Measurements from ENCODE around the gene LDHAL6A. TPM values are rescaled to one million over a fixed set of nuclear protein-coding genes. Genes with fewer than 3 reads are reported as not detected.
"Not testable (repeated sequence)": the region's sequence is repeated elsewhere in the genome, so short reads cannot be mapped to it uniquely, and the experiment has no call there.

LDHAL6A gene
- total RNA-seq: not detected
- not detected for polyA plus RNA-seq

DNA sequence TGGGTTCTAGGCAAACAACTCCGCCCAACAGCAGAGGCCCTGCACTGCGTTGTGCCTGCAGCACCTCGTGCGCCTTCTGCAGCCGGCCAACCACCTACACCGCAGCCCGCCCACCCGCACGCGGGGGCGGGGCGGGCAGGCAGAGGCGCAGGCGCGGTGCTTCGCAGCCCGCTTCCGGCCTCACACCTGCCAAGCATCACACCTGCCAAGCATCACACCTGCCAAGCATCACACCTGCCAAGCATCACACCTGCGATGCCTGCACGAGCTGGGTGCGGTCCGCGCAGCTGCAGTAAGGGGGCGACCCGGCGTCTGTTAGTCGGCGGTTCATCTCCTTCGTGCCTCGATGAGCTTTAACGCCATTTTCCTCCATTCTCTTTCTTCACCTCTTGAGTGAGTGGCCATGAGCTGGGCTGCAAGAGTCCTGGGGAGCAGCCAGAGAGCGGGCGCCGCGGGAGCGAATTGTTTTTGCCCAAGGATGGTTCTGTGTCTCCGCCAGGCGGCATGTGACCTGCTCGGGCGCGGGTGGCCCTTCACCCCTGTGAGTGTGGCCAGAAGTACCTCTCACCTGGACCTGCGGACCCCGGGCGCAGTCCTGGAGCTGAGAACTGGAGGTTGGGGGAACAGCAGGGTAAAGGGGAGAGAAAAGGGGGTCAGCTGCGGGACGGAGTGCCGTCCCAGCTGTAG, at the start of gene LDHAL6A:
LDHAL6A (plus strand) TSS at position 171 of the 687 bp plus-strand sequence. CDS start 825 bp downstream, outside the sequence.
- H3K36me3 ChIP-seq (ENCODE audit: insufficient read depth): no peaks in the 10 kb centered on the region
- DNase-seq (ENCODE audit: extremely low spot score): no peak
- no peak within 1 kb of the TSS for H3K27ac ChIP-seq (ENCODE audit: low read depth)
- H3K4me1 ChIP-seq (ENCODE audit: insufficient read depth): no peaks in the 10 kb centered on the region
- 35% methylated on average over 47 of the region's 47 CpGs for WGBS
- H3K4me3 ChIP-seq (ENCODE audit: low read depth, low read length): no peak within 1 kb of the TSS

DNA sequence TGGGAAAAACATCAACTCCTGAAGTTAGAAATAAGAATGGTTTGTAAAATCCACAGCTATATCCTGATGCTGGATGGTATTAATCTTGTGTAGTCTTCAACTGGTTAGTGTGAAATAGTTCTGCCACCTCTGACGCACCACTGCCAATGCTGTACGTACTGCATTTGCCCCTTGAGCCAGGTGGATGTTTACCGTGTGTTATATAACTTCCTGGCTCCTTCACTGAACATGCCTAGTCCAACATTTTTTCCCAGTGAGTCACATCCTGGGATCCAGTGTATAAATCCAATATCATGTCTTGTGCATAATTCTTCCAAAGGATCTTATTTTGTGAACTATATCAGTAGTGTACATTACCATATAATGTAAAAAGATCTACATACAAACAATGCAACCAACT, 48.3 kb upstream of the LDHAL6A start:
- DNase-seq (ENCODE audit: extremely low spot score); H3K27ac ChIP-seq (ENCODE audit: low read depth); H3K4me3 ChIP-seq (ENCODE audit: low read depth, low read length); H3K4me1 ChIP-seq (ENCODE audit: insufficient read depth); H3K36me3 ChIP-seq (ENCODE audit: insufficient read depth): not testable (repeated sequence)
- WGBS: 46% methylated on average over 3 of the region's 3 CpGs

DNA sequence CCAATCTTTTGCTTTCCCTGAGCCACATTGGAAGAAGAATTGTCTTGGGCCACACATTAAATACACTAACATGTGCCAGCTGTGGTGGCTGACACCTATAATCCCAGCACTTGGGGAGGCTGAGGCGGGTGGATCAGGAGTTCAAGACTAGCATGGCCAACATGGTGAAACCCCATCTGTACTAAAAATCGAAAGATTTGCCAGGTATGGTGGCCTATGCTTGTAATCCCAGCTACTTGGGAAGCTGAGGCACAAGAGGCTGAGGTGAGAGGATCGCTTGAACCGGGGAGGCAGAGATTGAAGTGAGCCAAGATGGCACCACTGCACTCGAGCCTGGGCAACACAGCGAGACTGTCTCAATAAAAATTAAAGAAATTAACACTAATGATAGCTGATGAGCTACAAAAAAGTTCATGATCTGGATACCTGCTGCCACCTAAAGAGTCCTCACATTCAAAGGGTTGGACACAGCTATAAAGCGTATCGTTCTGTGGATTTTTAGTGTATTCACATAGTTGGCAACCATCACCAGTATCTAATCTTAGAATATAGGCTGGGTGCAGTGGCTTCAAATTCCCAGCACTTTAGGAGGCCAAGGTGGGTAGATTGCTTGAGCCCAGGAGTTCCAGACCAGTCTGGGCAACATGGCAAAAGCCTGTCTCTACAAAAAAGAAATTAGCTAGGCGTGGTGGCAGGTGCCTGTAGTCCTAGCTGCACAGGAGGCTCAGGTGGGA, 46.9 kb upstream of the LDHAL6A start:
- Histone ChIP-seq H3K4me3 (ENCODE audit: low read depth, low read length) (no peak overlapping the region), H3K27ac (ENCODE audit: low read depth) (no peak overlapping the region), H3K36me3 (ENCODE audit: insufficient read depth) (peaks cover 8% of the 10 kb centered on the region), H3K4me1 (ENCODE audit: insufficient read depth) (no peaks in the 10 kb centered on the region)
- DNase-seq (ENCODE audit: extremely low spot score): no peak
- WGBS: 89% methylated on average over 9 of the region's 9 CpGs

DNA sequence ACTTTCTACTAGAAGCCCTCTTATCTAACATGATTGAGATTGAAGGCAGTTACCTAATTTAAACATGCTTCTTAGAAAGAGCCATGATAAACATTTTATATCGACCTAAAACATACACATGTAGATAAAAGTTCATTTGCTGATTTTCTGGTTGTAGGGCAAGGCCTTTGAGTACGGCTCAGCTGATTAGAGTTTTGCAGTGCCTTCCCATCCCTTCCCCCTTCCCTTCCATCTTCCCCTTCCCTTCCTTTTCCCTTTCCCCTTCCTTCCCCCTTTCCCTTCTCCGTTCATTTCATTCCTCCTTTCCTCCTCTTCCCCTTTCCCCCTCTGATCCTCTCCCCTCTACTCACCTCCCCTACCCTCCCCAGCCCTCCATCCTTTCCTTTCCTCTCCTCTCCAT, 39.2 kb upstream of the LDHAL6A start:
- H3K4me3 ChIP-seq (ENCODE audit: low read depth, low read length): no peak overlapping the region

DNA sequence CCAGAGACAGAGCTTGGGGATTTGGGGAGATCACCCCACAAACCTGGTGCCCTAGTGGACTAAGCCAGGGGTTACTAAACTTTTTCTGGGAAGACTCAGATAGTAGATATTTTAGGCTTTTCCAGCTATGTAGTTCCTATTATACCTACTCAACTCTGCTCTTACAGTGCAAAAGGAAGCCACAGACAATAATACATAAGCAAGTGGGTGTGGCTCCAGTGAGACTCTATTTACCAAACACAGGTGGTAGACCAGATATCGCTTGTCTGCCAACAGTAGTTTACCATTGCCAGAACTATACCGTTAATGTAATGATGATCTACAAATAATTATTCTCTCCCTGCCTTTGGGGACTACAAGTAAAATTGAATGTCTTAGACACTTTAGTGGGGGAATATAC, 36.6 kb upstream of the LDHAL6A start:
- DNase-seq (ENCODE audit: extremely low spot score): no peak
- Histone ChIP-seq H3K4me3 (ENCODE audit: low read depth, low read length) (no peak overlapping the region), H3K36me3 (ENCODE audit: insufficient read depth) (no peaks in the 10 kb centered on the region), H3K27ac (ENCODE audit: low read depth) (no peak overlapping the region), H3K4me1 (ENCODE audit: insufficient read depth) (no peaks in the 10 kb centered on the region)
- 82% methylated on average over 2 of the region's 2 CpGs for WGBS

More for the DNA sequence above, 39.2 kb upstream of the LDHAL6A start:
- Histone ChIP-seq H3K27ac (ENCODE audit: low read depth) (no peak overlapping the region), H3K4me1 (ENCODE audit: insufficient read depth) (no peaks in the 10 kb centered on the region), H3K36me3 (ENCODE audit: insufficient read depth) (no peaks in the 10 kb centered on the region)
- 54% methylated on average over 3 of the region's 3 CpGs for WGBS
- no peak for DNase-seq (ENCODE audit: extremely low spot score)

DNA sequence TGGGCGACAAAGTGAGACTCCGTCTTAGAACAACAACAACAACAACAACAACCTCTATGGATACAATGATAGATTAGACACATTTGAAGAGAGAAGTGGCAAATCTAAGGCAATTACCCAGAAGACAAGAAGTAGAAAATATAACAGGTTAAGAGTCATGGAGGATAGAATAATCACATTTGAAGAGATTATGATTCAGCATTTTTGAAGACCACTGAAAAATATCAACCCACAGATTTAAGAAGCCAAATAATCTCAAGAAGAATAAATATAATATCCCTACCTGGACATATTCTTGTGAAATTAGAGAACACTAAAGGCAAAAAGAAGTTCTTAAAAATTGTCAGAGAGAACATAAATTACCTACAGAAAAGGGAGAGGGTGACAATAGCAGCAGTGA, 35.6 kb upstream of the LDHAL6A start:
- DNase-seq (ENCODE audit: extremely low spot score): no peak
- H3K27ac ChIP-seq (ENCODE audit: low read depth): no peak overlapping the region
- no peaks in the 10 kb centered on the region for H3K4me1 ChIP-seq (ENCODE audit: insufficient read depth)
- H3K4me3 ChIP-seq (ENCODE audit: low read depth, low read length): no peak overlapping the region
- no peaks in the 10 kb centered on the region for H3K36me3 ChIP-seq (ENCODE audit: insufficient read depth)
- 92% methylated on average over 2 of the region's 2 CpGs for WGBS

DNA sequence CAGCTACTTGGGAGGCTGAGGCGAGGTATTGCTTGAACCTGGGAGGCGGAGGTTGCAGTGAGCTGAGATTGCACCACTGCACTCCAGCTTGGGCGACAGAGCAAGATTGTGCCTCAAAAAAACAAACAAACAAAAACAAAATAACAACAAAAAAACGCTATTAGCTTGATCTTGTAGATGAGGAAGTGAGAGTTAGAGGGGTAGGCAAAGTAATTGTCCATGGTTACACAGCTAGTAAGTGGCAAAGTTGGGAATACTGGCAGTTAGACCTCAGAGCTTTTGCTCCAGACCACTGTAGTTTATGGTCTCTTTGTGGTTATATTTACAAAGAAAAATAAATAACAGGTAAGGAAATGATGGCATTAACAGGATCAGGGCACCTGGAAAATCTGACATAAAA, 28.4 kb upstream of the LDHAL6A start:
- DNase-seq (ENCODE audit: extremely low spot score): no peak
- Histone ChIP-seq H3K4me3 (ENCODE audit: low read depth, low read length) (no peak overlapping the region), H3K36me3 (ENCODE audit: insufficient read depth) (no peaks in the 10 kb centered on the region), H3K4me1 (ENCODE audit: insufficient read depth) (no peaks in the 10 kb centered on the region), H3K27ac (ENCODE audit: low read depth) (no peak overlapping the region)
- WGBS: 66% methylated on average over 4 of the region's 4 CpGs

DNA sequence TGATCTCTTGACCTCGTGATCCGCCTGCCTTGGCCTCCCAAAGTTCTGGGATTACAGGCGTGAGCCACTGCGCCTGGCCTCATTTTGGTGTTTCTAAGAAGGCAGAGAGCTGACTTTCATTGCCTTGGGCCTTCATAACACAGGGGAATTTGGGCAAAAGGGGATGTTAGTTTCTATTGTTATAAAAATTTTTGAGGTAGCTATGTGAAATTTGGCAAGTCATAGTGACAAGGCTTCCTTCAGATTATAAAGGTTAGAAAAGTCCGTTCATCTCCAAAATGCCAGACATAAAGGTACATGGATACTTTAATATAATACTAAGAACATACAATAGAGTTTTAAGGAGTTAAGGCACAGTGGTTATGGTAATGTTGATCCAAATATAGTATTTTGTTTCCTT, 26.3 kb upstream of the LDHAL6A start:
- DNase-seq (ENCODE audit: extremely low spot score): no peak
- Histone ChIP-seq H3K4me1 (ENCODE audit: insufficient read depth) (no peaks in the 10 kb centered on the region), H3K27ac (ENCODE audit: low read depth) (no peak overlapping the region), H3K36me3 (ENCODE audit: insufficient read depth) (no peaks in the 10 kb centered on the region), H3K4me3 (ENCODE audit: low read depth, low read length) (no peak overlapping the region)
- WGBS: 67% methylated on average over 5 of the region's 5 CpGs

DNA sequence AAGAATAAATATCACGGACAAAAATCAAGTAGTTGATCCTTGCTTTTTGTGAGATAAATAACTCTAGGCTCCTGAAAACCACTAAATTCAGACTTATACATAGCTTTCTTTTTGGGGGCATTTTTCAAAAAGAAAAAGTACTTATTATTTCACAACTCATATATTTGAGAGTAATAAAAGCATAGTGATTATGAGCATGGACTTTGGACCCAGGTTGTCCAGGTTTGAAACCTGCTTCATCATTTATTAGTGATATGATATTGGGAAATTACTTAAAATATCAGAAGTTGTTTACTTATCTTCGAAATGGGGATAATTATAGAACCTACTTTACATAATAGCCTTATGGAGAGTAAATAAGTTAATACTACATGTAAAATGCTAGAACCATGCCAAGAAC, 17.0 kb upstream of the LDHAL6A start:
- DNase-seq (ENCODE audit: extremely low spot score): no peak
- Histone ChIP-seq H3K4me3 (ENCODE audit: low read depth, low read length) (no peak overlapping the region), H3K4me1 (ENCODE audit: insufficient read depth) (no peaks in the 10 kb centered on the region), H3K36me3 (ENCODE audit: insufficient read depth) (no peaks in the 10 kb centered on the region), H3K27ac (ENCODE audit: low read depth) (no peak overlapping the region)
- WGBS: 81% methylated on average over 2 of the region's 2 CpGs

DNA sequence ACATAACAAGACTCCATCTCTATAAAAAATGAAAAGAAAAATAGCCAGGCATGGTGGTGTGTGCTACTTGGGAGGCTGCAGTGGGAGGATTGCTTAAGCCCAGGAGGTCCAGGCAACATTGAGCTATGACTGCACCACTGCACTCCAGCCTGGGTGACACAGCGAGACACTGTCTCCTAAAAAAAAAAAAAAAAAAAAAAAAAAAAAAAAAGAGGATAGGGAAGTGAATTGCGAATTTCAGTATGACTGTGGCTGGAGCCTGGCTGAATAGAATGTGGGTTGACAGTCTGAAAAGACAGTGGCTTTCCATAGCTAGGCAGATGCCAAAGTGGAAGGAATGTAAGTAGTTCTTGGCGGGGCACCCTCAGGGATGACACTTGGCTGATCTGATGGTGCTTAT, 6.4 kb upstream of the LDHAL6A start:
- Histone ChIP-seq H3K4me3 (ENCODE audit: low read depth, low read length) (no peak overlapping the region), H3K36me3 (ENCODE audit: insufficient read depth) (no peaks in the 10 kb centered on the region), H3K27ac (ENCODE audit: low read depth) (no peak overlapping the region), H3K4me1 (ENCODE audit: insufficient read depth) (no peaks in the 10 kb centered on the region)
- no peak for DNase-seq (ENCODE audit: extremely low spot score)
- 88% methylated on average over 3 of the region's 3 CpGs for WGBS

DNA sequence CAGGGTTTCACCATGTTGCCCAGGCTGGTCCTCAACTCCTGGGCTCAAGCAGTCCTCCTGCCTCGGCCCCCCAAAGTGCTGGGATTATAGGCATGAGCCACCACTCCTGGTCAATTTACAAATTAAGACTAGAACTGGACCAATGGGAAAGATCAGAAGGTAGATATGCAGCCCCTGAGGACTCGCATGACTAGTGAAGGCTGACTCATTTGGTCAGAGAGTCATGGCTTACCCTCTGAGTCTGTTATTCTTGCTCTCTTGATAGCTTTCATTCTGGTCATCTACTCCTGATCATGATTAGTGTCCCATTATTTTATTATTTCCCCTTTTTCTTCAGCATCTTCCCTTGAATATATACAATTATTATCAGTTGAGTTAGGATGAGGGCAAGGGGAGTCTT, 2.7 kb upstream of the LDHAL6A start:
- DNase-seq (ENCODE audit: extremely low spot score): no peak
- Histone ChIP-seq H3K4me1 (ENCODE audit: insufficient read depth) (no peaks in the 10 kb centered on the region), H3K4me3 (ENCODE audit: low read depth, low read length) (no peak overlapping the region), H3K27ac (ENCODE audit: low read depth) (no peak overlapping the region), H3K36me3 (ENCODE audit: insufficient read depth) (no peaks in the 10 kb centered on the region)
- WGBS: 61% methylated on average over 2 of the region's 2 CpGs

DNA sequence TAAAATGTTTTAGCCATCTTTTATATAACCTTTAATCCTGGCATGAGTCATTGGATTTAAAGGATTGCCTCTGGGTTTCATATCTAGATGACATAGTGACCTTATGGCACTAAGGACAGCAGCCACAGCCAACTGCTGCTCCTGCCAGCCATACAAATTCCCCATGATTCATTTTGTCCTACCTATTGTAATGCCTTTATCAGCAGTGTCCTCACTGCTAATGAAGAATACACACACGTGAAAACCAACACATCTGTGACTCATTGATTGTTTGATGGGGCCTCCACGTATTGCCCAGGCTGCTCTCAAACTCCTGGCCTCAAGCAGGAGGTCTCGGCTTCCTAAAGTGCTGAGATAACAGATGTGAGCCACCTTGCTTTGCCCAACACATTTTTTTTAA, 1.8 kb downstream of the LDHAL6A start:
- Histone ChIP-seq H3K36me3 (ENCODE audit: insufficient read depth) (no peaks in the 10 kb centered on the region), H3K4me3 (ENCODE audit: low read depth, low read length) (no peak overlapping the region), H3K27ac (ENCODE audit: low read depth) (no peak overlapping the region), H3K4me1 (ENCODE audit: insufficient read depth) (no peaks in the 10 kb centered on the region)
- no peak for DNase-seq (ENCODE audit: extremely low spot score)
- 24% methylated on average over 3 of the region's 3 CpGs for WGBS

DNA sequence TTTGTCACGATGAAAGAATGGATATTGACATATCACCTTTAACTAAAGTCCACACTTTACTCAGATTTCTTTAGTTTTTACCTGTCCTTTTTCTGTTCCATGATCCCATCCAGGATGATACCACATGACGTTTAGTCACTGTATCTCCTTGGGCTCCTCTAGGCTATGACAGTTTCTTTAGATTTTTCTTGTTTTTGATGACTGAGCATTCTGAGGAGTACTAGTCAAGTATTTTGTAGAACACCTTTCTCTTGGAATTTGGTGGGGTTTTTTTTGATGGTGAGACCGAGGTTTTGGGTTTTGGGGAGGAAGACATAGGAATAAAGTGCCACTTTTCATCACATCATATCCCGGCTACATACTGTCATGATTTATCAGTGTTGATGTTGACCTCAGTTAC, 4.0 kb downstream of the LDHAL6A start:
- no peaks in the 10 kb centered on the region for H3K4me1 ChIP-seq (ENCODE audit: insufficient read depth)
- 87% methylated on average over 4 of the region's 4 CpGs for WGBS
- no peak overlapping the region for H3K4me3 ChIP-seq (ENCODE audit: low read depth, low read length)
- DNase-seq (ENCODE audit: extremely low spot score): no peak
- H3K36me3 ChIP-seq (ENCODE audit: insufficient read depth): no peaks in the 10 kb centered on the region
- H3K27ac ChIP-seq (ENCODE audit: low read depth): no peak overlapping the region

DNA sequence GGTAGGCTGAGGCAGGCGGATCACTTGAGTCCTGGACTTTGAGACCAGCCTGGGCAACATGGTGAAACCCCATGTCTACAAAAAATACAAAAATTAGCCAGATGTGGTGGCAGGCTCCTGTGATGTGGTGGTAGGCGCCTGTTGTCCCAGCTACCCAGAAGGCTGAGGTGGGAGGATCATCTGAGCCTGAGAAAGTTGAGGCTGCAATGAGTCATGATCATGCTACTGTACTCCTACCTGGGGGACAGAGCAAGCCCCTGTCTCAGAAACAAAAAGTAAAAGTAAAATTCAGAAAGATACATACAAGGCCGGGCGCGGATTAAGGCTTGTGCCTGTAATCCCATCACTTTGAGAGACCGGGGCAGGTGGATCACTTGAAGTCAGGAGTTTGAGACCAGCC, 6.3 kb downstream of the LDHAL6A start:
- H3K4me1 ChIP-seq (ENCODE audit: insufficient read depth): no peaks in the 10 kb centered on the region
- DNase-seq (ENCODE audit: extremely low spot score): no peak
- WGBS: 98% methylated on average over 6 of the region's 6 CpGs
- H3K27ac ChIP-seq (ENCODE audit: low read depth): no peak overlapping the region
- H3K4me3 ChIP-seq (ENCODE audit: low read depth, low read length): no peak overlapping the region
- H3K36me3 ChIP-seq (ENCODE audit: insufficient read depth): no peaks in the 10 kb centered on the region

All from urinary bladder (tissue), 4 donors.